SK-N-SH (cell line): ENCODE data around the gene CRYBG1. TPM values are rescaled to one million over a fixed set of nuclear protein-coding genes. Genes with fewer than 3 reads are reported as not detected.

Experiments
- CTCF ChIA-PET: fragments of 300-600, 350-600 bp; formaldehyde crosslinking; extraction: SDS; loops from one replicate; lab custom pipeline; 2021; lab: Yijun Ruan, JAX
- POLR2A ChIA-PET: fragments of 350-600 bp; sonication (Branson Sonifier 250); formaldehyde crosslinking; extraction: SDS; loops from one replicate; lab custom pipeline; 2020; ENCODE audit warnings: antibody characterized with exemption, inconsistent platforms; lab: Yijun Ruan, JAX
- DNase-seq: peaks from one replicate; pipeline ENCODE4 v3.0.0; 2012
- H2AFZ ChIP-seq: fragments of 200-600 bp; sonication (generic); 2 replicates; pipeline ENCODE4 v1.8.1; 2016; ENCODE audit warnings: antibody characterized with exemption, mild to moderate bottlenecking, low read depth
- H3F3A ChIP-seq: fragments of 200-600 bp; sonication (generic); replicated peaks from 2 replicates; pipeline ENCODE3; 2016; ENCODE audit warnings: antibody characterized with exemption, mild to moderate bottlenecking; ENCODE audit not compliant: insufficient read depth
- H3K27ac ChIP-seq, 2 experiments: fragments of 200-500 bp in 1 of 2; fragments of 200-600 bp in 1 of 2; sonication (Bioruptor generic) in 1 of 2; sonication (generic), shearing (Covaris generic) in 1 of 2; 2 replicates each; pipeline versions ENCODE4 v1.5.1 to v1.6.1; 2014 to 2016; ENCODE audit warnings: low read depth in 2 of 2, inconsistent platforms in 1 of 2, low read length in 1 of 2, mild to moderate bottlenecking in 1 of 2, mixed read lengths in 1 of 2
- H3K27me3 ChIP-seq: fragments of 200-600 bp; sonication (generic), shearing (Covaris generic); 2 replicates; pipeline ENCODE4 v1.6.1; 2016; ENCODE audit warnings: mixed run types; ENCODE audit not compliant: insufficient read depth
- H3K36me3 ChIP-seq, 2 experiments: fragments of 200-500 bp in 1 of 2; fragments of 200-600 bp in 1 of 2; sonication (Bioruptor generic) in 1 of 2; sonication (generic) in 1 of 2; replicated peaks in 1 of 2; 2 replicates each; pipeline versions ENCODE3 to v1.5.1; 2014 to 2016; ENCODE audit warnings: low read length in 1 of 2, mild to moderate bottlenecking in 1 of 2; ENCODE audit not compliant: insufficient read depth in 2 of 2, control insufficient read depth in 1 of 2
- H3K4me1 ChIP-seq, 2 experiments: fragments of 200-500 bp in 1 of 2; fragments of 200-600 bp in 1 of 2; sonication (Bioruptor generic) in 1 of 2; sonication (generic), shearing (Covaris generic) in 1 of 2; 2 replicates each; pipeline versions ENCODE4 v1.5.1 to v1.6.1; 2014 to 2016; ENCODE audit warnings: low read depth in 1 of 2, low read length in 1 of 2, mixed run types in 1 of 2; ENCODE audit not compliant: insufficient read depth in 2 of 2, control insufficient read depth in 1 of 2
- H3K4me2 ChIP-seq: fragments of 200-600 bp; sonication (generic), shearing (Covaris generic); 2 replicates; pipeline ENCODE4 v1.6.1; 2017; ENCODE audit warnings: mixed run types
- H3K4me3 ChIP-seq, 2 experiments: fragments of 200-500 bp in 1 of 2; fragments of 200-600 bp in 1 of 2; sonication (Bioruptor generic) in 1 of 2; sonication (generic), shearing (Covaris generic) in 1 of 2; 2 replicates each; pipeline versions ENCODE4 v1.5.1 to v1.8.1; 2014 to 2016; ENCODE audit warnings: low read depth in 2 of 2, inconsistent platforms in 1 of 2, low read length in 1 of 2, mild to moderate bottlenecking in 1 of 2, mixed read lengths in 1 of 2, moderate library complexity in 1 of 2
- H3K79me2 ChIP-seq: fragments of 200-600 bp; sonication (generic); 2 replicates; pipeline ENCODE4 v1.8.1; 2017; ENCODE audit warnings: mild to moderate bottlenecking; ENCODE audit not compliant: insufficient read depth
- H3K9ac ChIP-seq: fragments of 200-600 bp; sonication (generic); 2 replicates; pipeline ENCODE4 v1.6.1; 2017; ENCODE audit warnings: mixed run types
- H3K9me2 ChIP-seq: fragments of 200-600 bp; sonication (generic); 2 replicates; pipeline ENCODE4 v1.6.1; 2017; ENCODE audit warnings: mixed run types
- H3K9me3 ChIP-seq: fragments of 200-600 bp; sonication (generic); 2 replicates; pipeline ENCODE4 v1.6.1; 2017; ENCODE audit warnings: mixed run types, mild to moderate bottlenecking, moderate library complexity
- H4K20me1 ChIP-seq: fragments of 200-600 bp; sonication (generic); 2 replicates; pipeline ENCODE4 v1.6.1; 2017; ENCODE audit warnings: mild to moderate bottlenecking, mixed run types; ENCODE audit not compliant: insufficient read depth
- CTCF ChIP-seq: fragments of 200-600 bp; sonication (generic); IDR thresholded peaks from 2 replicates; pipeline ENCODE4 v1.6.1; 2017; ENCODE audit warnings: antibody characterized with exemption, mild to moderate bottlenecking, moderate library complexity
- ELF1 ChIP-seq: IDR thresholded peaks from 2 replicates; pipeline ENCODE4 v1.4.0; 2012
- FOXJ3 ChIP-seq: sonication (generic); formaldehyde crosslinking; IDR thresholded peaks from 2 replicates; pipeline ENCODE4 v1.5.1; 2020; ENCODE audit warnings: mild to moderate bottlenecking, missing genetic modification reagents
- FOXM1 ChIP-seq: IDR thresholded peaks from 2 replicates; pipeline ENCODE4 v1.4.0; 2012; ENCODE audit warnings: low read depth, mild to moderate bottlenecking
- GATA2 ChIP-seq: sonication (generic); formaldehyde crosslinking; IDR thresholded peaks from 2 replicates; pipeline ENCODE4 v1.5.0; 2020; ENCODE audit warnings: mild to moderate bottlenecking, missing genetic modification reagents
- MEF2A ChIP-seq: IDR thresholded peaks from 2 replicates; pipeline ENCODE4 v1.4.0; 2012; ENCODE audit warnings: low read depth, borderline replicate concordance
- NFIC ChIP-seq: IDR thresholded peaks from 2 replicates; pipeline ENCODE4 v1.4.0; 2012; ENCODE audit warnings: borderline replicate concordance
- PBX3 ChIP-seq: IDR thresholded peaks from 2 replicates; pipeline ENCODE4; 2012
- POLR2AphosphoS5 ChIP-seq: IDR thresholded peaks from 2 replicates; pipeline ENCODE4 v1.6.1; 2012; ENCODE audit warnings: low read depth, low read length
- RCOR1 ChIP-seq: fragments of 150-350 bp; IDR thresholded peaks from 2 replicates; pipeline ENCODE4 v1.6.1; 2017; ENCODE audit warnings: antibody characterized with exemption, low read length
- RFX5 ChIP-seq: IDR thresholded peaks from 2 replicates; pipeline ENCODE4 v1.6.1; 2012; ENCODE audit warnings: mild to moderate bottlenecking, improper control_type of control experiment, low read length
- SIN3A ChIP-seq: IDR thresholded peaks from 2 replicates; pipeline ENCODE4 v1.6.1; 2012; ENCODE audit warnings: low read depth, mild to moderate bottlenecking, low read length, moderate library complexity, borderline replicate concordance
- TEAD4 ChIP-seq: IDR thresholded peaks from 2 replicates; pipeline ENCODE4 v1.4.0; 2012; ENCODE audit warnings: mild to moderate bottlenecking, borderline replicate concordance; ENCODE audit not compliant: insufficient read depth
- WGBS: methylation state at CpG from one replicate; pipeline ENCODE4 v1.1.6; 2017; ENCODE audit warnings: low lambda C conversion rate; 5-methylcytosine and 5-hydroxymethylcytosine counted together
- polyA plus RNA-seq, 3 experiments: library from polyadenylated mRNA; depleted of rRNA; stranded (reverse); fragments of >200 nt; gene quantifications; 2 replicates each; pipeline ENCODE4 v1.2.3, GENCODE V29; 2012
- TF ChIP-seq, protein P1 (sequence below): fragments of 150-350 bp; IDR thresholded peaks from 2 replicates; pipeline ENCODE4 v1.6.1; 2017; ENCODE audit warnings: antibody characterized with exemption, low read length, low read depth, borderline replicate concordance
- TF ChIP-seq, protein P2 (sequence below): fragments of 150-350 bp; IDR thresholded peaks from 2 replicates; pipeline ENCODE4 v1.6.1; 2016; ENCODE audit warnings: mild to moderate bottlenecking, low read depth, low read length
- TF ChIP-seq, protein P3 (sequence below): IDR thresholded peaks from 2 replicates; pipeline ENCODE4 v1.6.1; 2012; ENCODE audit warnings: mild to moderate bottlenecking, low read depth, low read length, moderate library complexity

CRYBG1 gene
- polyA plus RNA-seq, 1 of the 3 experiments (the other 2 are of a cell fraction), result 13.8 TPM

DNA sequence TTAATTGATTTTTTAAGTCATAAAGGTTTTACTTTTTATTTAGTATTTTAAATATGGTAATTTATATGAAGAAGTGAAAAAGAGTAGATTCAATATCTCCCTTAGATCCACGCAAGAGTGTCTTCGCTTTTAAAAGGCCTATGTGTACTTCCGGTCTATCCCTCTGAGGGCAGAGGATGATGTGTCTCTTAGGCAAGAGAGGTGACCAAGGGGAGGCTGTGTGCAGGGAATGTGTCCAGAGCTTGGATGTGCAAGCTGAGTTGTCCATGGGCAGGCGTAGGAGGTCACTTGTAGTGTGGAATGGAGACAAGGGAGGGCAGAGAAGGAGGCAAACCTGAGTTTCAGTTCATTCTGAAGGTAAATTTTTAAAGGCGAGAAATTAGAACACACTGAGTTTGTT, 113.9 kb downstream of the CRYBG1 start:
- H3K4me3 ChIP-seq, result no peak overlapping the region
- CTCF ChIA-PET, result interaction anchor here (0.7 to 1.5 kb wide), 3 partner anchors 15 to 135 kb away, joined by 3 to 4 read pairs (median 3); no protein-coding TSS in a partner anchor
- POLR2A ChIA-PET, result no interaction called here

More for the DNA sequence above, 113.9 kb downstream of the CRYBG1 start:
- Histone ChIP-seq H3K36me3 (no peaks in the 10 kb centered on the region), H3K9me2 (no peaks in the 10 kb centered on the region), H3F3A (peaks cover 7% of the 10 kb centered on the region), H3K27me3 (no peaks in the 10 kb centered on the region), H2AFZ (no peak overlapping the region), H3K9ac (no peak overlapping the region), H3K79me2 (no peaks in the 10 kb centered on the region), H3K4me1 (peaks cover 0 to 12% of the 10 kb centered on the region in 2 experiments; a peak in 1 of 4 replicates), H3K4me2 (no peak overlapping the region), H3K9me3 (no peaks in the 10 kb centered on the region), H3K27ac (no peak overlapping the region), H4K20me1 (no peaks in the 10 kb centered on the region)
- WGBS, result 94% methylated on average over 5 of the region's 5 CpGs
- TF ChIP-seq SIN3A (no peak), RFX5 (no peak), TEAD4 (no peak), MEF2A (no peak), FOXM1 (no peak), FOXJ3 (CRISPR knock-in tag) (no peak), GATA2 (CRISPR knock-in tag) (no peak), CTCF (no peak), POLR2AphosphoS5 (no peak), NFIC (no peak), RCOR1 (no peak), PBX3 (no peak), ELF1 (no peak)
- TF ChIP-seq, protein P1, sequence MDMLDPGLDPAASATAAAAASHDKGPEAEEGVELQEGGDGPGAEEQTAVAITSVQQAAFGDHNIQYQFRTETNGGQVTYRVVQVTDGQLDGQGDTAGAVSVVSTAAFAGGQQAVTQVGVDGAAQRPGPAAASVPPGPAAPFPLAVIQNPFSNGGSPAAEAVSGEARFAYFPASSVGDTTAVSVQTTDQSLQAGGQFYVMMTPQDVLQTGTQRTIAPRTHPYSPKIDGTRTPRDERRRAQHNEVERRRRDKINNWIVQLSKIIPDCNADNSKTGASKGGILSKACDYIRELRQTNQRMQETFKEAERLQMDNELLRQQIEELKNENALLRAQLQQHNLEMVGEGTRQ, result no peak
- TF ChIP-seq, protein P2, sequence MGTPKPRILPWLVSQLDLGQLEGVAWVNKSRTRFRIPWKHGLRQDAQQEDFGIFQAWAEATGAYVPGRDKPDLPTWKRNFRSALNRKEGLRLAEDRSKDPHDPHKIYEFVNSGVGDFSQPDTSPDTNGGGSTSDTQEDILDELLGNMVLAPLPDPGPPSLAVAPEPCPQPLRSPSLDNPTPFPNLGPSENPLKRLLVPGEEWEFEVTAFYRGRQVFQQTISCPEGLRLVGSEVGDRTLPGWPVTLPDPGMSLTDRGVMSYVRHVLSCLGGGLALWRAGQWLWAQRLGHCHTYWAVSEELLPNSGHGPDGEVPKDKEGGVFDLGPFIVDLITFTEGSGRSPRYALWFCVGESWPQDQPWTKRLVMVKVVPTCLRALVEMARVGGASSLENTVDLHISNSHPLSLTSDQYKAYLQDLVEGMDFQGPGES, result no peak
- TF ChIP-seq, protein P3, sequence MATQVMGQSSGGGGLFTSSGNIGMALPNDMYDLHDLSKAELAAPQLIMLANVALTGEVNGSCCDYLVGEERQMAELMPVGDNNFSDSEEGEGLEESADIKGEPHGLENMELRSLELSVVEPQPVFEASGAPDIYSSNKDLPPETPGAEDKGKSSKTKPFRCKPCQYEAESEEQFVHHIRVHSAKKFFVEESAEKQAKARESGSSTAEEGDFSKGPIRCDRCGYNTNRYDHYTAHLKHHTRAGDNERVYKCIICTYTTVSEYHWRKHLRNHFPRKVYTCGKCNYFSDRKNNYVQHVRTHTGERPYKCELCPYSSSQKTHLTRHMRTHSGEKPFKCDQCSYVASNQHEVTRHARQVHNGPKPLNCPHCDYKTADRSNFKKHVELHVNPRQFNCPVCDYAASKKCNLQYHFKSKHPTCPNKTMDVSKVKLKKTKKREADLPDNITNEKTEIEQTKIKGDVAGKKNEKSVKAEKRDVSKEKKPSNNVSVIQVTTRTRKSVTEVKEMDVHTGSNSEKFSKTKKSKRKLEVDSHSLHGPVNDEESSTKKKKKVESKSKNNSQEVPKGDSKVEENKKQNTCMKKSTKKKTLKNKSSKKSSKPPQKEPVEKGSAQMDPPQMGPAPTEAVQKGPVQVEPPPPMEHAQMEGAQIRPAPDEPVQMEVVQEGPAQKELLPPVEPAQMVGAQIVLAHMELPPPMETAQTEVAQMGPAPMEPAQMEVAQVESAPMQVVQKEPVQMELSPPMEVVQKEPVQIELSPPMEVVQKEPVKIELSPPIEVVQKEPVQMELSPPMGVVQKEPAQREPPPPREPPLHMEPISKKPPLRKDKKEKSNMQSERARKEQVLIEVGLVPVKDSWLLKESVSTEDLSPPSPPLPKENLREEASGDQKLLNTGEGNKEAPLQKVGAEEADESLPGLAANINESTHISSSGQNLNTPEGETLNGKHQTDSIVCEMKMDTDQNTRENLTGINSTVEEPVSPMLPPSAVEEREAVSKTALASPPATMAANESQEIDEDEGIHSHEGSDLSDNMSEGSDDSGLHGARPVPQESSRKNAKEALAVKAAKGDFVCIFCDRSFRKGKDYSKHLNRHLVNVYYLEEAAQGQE, result no peak
- DNase-seq, result no peak
